NB4 (cell line): Measurements from ENCODE around the gene CIAPIN1.

Source experiments
- MYC ChIP-seq: IDR thresholded peaks from 2 replicates; pipeline ENCODE4 v1.6.1; 2011; ENCODE audit warnings: low read depth, low read length
- POLR2A ChIP-seq: IDR thresholded peaks from 2 replicates; pipeline ENCODE4 v1.6.1; 2011; ENCODE audit warnings: mild to moderate bottlenecking; ENCODE audit not compliant: insufficient read length; ENCODE audit errors: extremely low read depth
- TF ChIP-seq, protein P1 (sequence below): IDR thresholded peaks from one replicate; pipeline ENCODE4 v1.5.1; 2012; ENCODE audit warnings: low read depth, low read length
- TF ChIP-seq, protein P2 (sequence below): IDR thresholded peaks from 2 replicates; pipeline ENCODE4 v1.6.1; 2011; ENCODE audit warnings: low read depth, low read length

DNA sequence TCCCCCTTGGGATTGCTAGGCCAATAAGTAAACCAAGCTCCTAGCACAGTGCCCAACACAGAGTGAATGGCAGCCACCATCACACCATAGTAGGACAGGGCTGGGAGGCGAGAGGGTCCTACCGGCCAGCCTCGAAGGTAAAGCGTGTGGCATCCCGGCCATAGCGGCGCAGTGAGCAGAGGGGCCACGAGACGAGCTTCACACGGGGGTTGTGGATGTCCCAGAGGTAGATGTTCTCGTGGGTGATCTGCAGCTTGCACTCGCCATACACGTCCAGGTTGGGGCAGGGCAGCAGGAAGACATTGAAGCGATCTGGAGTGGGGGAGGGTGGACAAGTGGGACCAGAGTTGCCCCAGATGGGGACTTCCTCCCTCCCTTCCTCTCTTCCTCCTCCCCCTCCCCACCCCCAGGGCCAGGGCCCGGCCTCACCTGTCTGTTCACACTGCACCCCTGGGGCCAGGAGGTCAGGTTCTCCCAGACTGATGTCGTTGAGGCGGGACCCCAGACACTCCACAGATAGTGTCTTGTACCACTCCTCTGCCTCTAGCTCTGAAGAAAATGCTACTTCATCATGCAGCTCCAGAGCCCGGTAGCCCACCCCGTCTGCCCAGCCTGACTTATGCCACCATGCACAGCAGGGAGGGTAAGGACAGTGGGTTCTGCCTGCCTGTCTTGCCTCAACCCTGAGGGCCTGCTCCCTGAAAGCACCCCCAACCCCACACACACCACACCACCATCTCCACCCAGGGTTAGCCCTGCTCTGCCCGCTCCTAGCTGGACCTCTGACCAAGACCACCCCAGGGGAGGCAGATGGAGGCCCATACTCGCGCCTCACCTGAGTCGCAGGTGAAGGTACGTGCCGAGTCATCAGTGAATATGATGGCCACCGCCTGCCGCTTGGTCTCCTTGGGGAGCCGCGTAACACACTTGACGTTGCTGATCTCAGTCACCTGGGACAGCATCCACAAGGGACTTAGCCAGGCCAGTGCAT is 27.8 kb upstream of the CIAPIN1 start:
- TF ChIP-seq POLR2A, result no peak
- TF ChIP-seq, protein P1, sequence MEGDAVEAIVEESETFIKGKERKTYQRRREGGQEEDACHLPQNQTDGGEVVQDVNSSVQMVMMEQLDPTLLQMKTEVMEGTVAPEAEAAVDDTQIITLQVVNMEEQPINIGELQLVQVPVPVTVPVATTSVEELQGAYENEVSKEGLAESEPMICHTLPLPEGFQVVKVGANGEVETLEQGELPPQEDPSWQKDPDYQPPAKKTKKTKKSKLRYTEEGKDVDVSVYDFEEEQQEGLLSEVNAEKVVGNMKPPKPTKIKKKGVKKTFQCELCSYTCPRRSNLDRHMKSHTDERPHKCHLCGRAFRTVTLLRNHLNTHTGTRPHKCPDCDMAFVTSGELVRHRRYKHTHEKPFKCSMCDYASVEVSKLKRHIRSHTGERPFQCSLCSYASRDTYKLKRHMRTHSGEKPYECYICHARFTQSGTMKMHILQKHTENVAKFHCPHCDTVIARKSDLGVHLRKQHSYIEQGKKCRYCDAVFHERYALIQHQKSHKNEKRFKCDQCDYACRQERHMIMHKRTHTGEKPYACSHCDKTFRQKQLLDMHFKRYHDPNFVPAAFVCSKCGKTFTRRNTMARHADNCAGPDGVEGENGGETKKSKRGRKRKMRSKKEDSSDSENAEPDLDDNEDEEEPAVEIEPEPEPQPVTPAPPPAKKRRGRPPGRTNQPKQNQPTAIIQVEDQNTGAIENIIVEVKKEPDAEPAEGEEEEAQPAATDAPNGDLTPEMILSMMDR, result no peak
- TF ChIP-seq, protein P2, sequence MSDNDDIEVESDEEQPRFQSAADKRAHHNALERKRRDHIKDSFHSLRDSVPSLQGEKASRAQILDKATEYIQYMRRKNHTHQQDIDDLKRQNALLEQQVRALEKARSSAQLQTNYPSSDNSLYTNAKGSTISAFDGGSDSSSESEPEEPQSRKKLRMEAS, result no peak
- no peak for TF ChIP-seq MYC
